ENCODE data around the gene ALAS1. TPM values are rescaled to one million over a fixed set of nuclear protein-coding genes. Genes with fewer than 3 reads are reported as not detected.
A peak's percentile ranks its signal among the peaks of the same experiment; 100 is the strongest.
"Not testable (repeated sequence)": the region's sequence is repeated elsewhere in the genome, so short reads cannot be mapped to it uniquely, and the experiment has no call there.

The ALAS1 gene
- polyA plus RNA-seq, 1 donor (not counting 4 experiments of a cell fraction or from before 2014, with no cell fraction given), result 74.1 TPM

- no peak for FAIRE-seq
- H3K9ac ChIP-seq (ENCODE audit: control insufficient read depth, extremely low read depth, insufficient read depth, low read length), result no peak overlapping the region
- no peak overlapping the region for H3K4me2 ChIP-seq (ENCODE audit: control insufficient read depth, extremely low read depth, insufficient read depth, low read depth, low read length)
- TF ChIP-seq CTCF (optimal IDR thresholded peaks at IDR 0.05 in 1 of 3, IDR thresholded peaks at IDR 0.05 in 1 of 3, conservative IDR thresholded peaks at IDR 0.05 in 1 of 3; ENCODE audit: extremely low read depth in 1 of 3, insufficient read depth in 2 of 3, low read length in 3 of 3) (no peak), EZH2 (IDR thresholded peaks at IDR 0.05; ENCODE audit: low read length) (no peak)
- H3K9me1 ChIP-seq (ENCODE audit: control insufficient read depth, extremely low read depth, insufficient read depth, low read length), result no peaks in the 10 kb centered on the region
- DNase-seq (ENCODE audit: low read depth, low spot score), result no peak
- H3K9me3 ChIP-seq (ENCODE audit: control insufficient read depth, low read depth, low read length), result no peaks in the 10 kb centered on the region
- H2AFZ ChIP-seq (ENCODE audit: control insufficient read depth, low read length), result no peak overlapping the region
- H3K36me3 ChIP-seq (ENCODE audit: control insufficient read depth in 2 of 2, extremely low read depth in 1 of 2, insufficient read depth in 2 of 2, low read length in 2 of 2), result no peaks in the 10 kb centered on the region
- H3K79me2 ChIP-seq (ENCODE audit: control insufficient read depth, insufficient read depth, low read length), result no peaks in the 10 kb centered on the region
- no peaks in the 10 kb centered on the region for H4K20me1 ChIP-seq (ENCODE audit: control insufficient read depth, extremely low read depth, insufficient read depth, low read length)
- H3K27me3 ChIP-seq (ENCODE audit: control insufficient read depth, extremely low read depth, insufficient read depth, low read length), result no peaks in the 10 kb centered on the region
- peaks cover 3% of the 10 kb centered on the region for H3K4me1 ChIP-seq (ENCODE audit: control insufficient read depth, extremely low read depth, insufficient read depth, low read length)
- H3K27ac ChIP-seq (ENCODE audit: control insufficient read depth, insufficient read depth, low read length), result no peak overlapping the region
- H3K4me3 ChIP-seq (ENCODE audit: control insufficient read depth in 2 of 3, extremely low read depth in 1 of 3, insufficient read depth in 2 of 3, low read depth in 1 of 3, low read length in 3 of 3), result no peak overlapping the region
- dilution Hi-C loops (cut with MboI; ENCODE audit: extremely low pct_ligation_motif_present, low sequenced_read_pairs), result no loop called here
Observed at GRCh38 chr3:52167240-52167639, 30.7 kb upstream of the ALAS1 start.

GRCh38 chr3:52170217-52170616 lies 27.7 kb upstream of the ALAS1 start:
- H3K4me3 ChIP-seq (ENCODE audit: control insufficient read depth in 2 of 3, extremely low read depth in 1 of 3, insufficient read depth in 2 of 3, low read depth in 1 of 3, low read length in 3 of 3); H3K27me3 ChIP-seq (ENCODE audit: control insufficient read depth, extremely low read depth, insufficient read depth, low read length); dilution Hi-C loops (cut with MboI; ENCODE audit: extremely low pct_ligation_motif_present, low sequenced_read_pairs); H3K4me2 ChIP-seq (ENCODE audit: control insufficient read depth, extremely low read depth, insufficient read depth, low read depth, low read length); H4K20me1 ChIP-seq (ENCODE audit: control insufficient read depth, extremely low read depth, insufficient read depth, low read length); H3K9me1 ChIP-seq (ENCODE audit: control insufficient read depth, extremely low read depth, insufficient read depth, low read length); FAIRE-seq; H3K79me2 ChIP-seq (ENCODE audit: control insufficient read depth, insufficient read depth, low read length); H3K4me1 ChIP-seq (ENCODE audit: control insufficient read depth, extremely low read depth, insufficient read depth, low read length); H2AFZ ChIP-seq (ENCODE audit: control insufficient read depth, low read length); H3K27ac ChIP-seq (ENCODE audit: control insufficient read depth, insufficient read depth, low read length); H3K9me3 ChIP-seq (ENCODE audit: control insufficient read depth, low read depth, low read length); H3K9ac ChIP-seq (ENCODE audit: control insufficient read depth, extremely low read depth, insufficient read depth, low read length); DNase-seq (ENCODE audit: low read depth, low spot score); H3K36me3 ChIP-seq (ENCODE audit: control insufficient read depth in 2 of 2, extremely low read depth in 1 of 2, insufficient read depth in 2 of 2, low read length in 2 of 2): not testable (repeated sequence)

- Histone ChIP-seq H3K4me1 (ENCODE audit: control insufficient read depth, extremely low read depth, insufficient read depth, low read length) (peaks cover 7% of the 10 kb centered on the region), H3K79me2 (ENCODE audit: control insufficient read depth, insufficient read depth, low read length) (no peaks in the 10 kb centered on the region), H3K27ac (ENCODE audit: control insufficient read depth, insufficient read depth, low read length) (no peak overlapping the region), H4K20me1 (ENCODE audit: control insufficient read depth, extremely low read depth, insufficient read depth, low read length) (no peaks in the 10 kb centered on the region), H3K9me3 (ENCODE audit: control insufficient read depth, low read depth, low read length) (no peaks in the 10 kb centered on the region), H3K9me1 (ENCODE audit: control insufficient read depth, extremely low read depth, insufficient read depth, low read length) (no peaks in the 10 kb centered on the region), H3K4me2 (ENCODE audit: control insufficient read depth, extremely low read depth, insufficient read depth, low read depth, low read length) (no peak overlapping the region), H3K36me3 (ENCODE audit: control insufficient read depth in 2 of 2, extremely low read depth in 1 of 2, insufficient read depth in 2 of 2, low read length in 2 of 2) (no peaks in the 10 kb centered on the region), H2AFZ (ENCODE audit: control insufficient read depth, low read length) (no peak overlapping the region), H3K4me3 (ENCODE audit: control insufficient read depth in 2 of 3, extremely low read depth in 1 of 3, insufficient read depth in 2 of 3, low read depth in 1 of 3, low read length in 3 of 3) (no peak overlapping the region), H3K9ac (ENCODE audit: control insufficient read depth, extremely low read depth, insufficient read depth, low read length) (no peak overlapping the region), H3K27me3 (ENCODE audit: control insufficient read depth, extremely low read depth, insufficient read depth, low read length) (no peaks in the 10 kb centered on the region)
- FAIRE-seq (no peak), DNase-seq (ENCODE audit: low read depth, low spot score) (no peak)
- dilution Hi-C loops (cut with MboI; ENCODE audit: extremely low pct_ligation_motif_present, low sequenced_read_pairs), result no loop called here
- TF ChIP-seq EZH2 (IDR thresholded peaks at IDR 0.05; ENCODE audit: low read length) (no peak), CTCF (optimal IDR thresholded peaks at IDR 0.05 in 1 of 3, IDR thresholded peaks at IDR 0.05 in 1 of 3, conservative IDR thresholded peaks at IDR 0.05 in 1 of 3; ENCODE audit: extremely low read depth in 1 of 3, insufficient read depth in 2 of 3, low read length in 3 of 3) (peak in 2 of 3 experiments; percentile 7 to 9)
Observed at GRCh38 chr3:52171514-52172261, 26.3 kb upstream of the ALAS1 start.
